ENCODE measurements around the gene KLF4.
"Not testable (repeated sequence)": the region's sequence is repeated elsewhere in the genome, so short reads cannot be mapped to it uniquely, and the experiment has no call there.

The KLF4 gene

GRCh38 chr9:107489687-107490605, at the start of gene KLF4:
Gene KLF4, minus strand, starts transcription at chr9:107489769. Its CDS starts 597 bp downstream, at chr9:107489172.
- peak; percentile 48 for DNase-seq

DNA sequence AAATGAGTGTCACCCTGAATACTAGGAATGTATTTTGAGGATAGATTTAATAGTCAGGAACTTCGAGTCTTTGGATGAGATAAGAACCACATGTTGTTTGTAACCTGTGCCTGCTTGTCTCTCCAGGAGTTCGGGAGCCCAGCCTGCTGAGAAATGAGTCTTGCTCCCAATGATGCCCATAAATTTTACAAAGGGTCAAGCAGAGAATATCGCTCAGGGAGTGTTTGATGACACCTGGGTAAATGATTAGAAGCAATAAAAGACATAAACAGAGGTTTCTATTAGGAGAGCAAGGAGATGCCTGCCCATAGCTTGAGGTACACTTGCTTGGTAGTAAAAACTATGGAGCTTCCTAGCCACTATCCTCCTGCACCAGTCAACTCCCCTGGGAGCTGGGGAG, 46.9 kb upstream of the KLF4 start:
- no peak for DNase-seq

DNA sequence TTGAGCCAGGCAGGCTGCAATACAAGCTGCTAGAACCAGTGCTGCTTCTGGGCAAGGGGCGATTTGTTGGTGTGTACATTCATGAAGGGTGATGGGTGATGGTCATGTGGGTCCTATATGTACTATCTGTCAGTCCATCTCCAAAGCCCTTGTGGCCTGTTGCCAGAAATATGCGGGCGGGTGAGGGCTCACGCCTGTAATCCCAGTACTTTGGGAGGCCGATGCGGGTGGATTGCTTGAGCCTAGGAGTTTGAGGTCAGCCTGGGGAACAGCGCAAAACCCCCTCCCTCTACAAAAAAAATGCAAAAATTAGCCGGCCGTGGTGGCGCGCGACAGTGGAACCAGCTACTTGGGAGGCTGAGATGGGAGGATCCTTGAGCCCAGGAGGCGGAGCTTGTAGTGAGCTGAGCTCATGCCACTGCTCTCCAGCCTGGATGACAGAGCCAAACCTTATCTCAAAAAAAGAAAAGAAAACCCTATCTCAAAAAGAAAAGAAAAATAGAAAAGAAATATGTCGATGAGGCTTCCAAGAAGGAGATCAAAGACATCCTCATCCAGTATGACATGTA, 45.0 kb upstream of the KLF4 start:
- DNase-seq: no peak

- DNase-seq: no peak
Measured at GRCh38 chr9:107530679-107531078, 41.1 kb upstream of the KLF4 start.

- DNase-seq: no peak
Measured at GRCh38 chr9:107528686-107529085, 39.1 kb upstream of the KLF4 start.

GRCh38 chr9:107523539-107523938, 34.0 kb upstream of the KLF4 start:
- DNase-seq: no peak

DNA sequence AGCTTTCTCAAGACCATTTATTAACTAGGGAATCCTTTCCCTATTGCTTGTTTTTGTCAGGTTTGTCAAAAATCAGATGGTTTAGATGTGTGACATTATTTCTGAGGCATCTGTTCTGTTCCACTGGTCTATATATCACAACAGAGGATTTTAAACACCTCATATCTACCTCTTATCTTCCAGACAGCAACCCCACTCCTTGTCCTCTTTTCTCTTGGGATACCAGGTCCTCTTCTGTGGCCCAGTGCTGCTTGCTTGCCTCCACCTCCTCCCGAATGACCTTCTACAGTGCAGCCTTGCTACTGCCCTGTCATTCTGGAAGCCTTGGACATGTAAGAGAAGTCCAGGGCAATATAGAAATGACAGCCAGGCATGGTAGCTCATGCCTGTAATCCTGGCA, 30.6 kb upstream of the KLF4 start:
- DNase-seq: no peak

- no peak for DNase-seq
Measured at GRCh38 chr9:107518037-107518807, 28.7 kb upstream of the KLF4 start.

GRCh38 chr9:107513464-107514100, 24.0 kb upstream of the KLF4 start:
- DNase-seq: no peak

- no peak for DNase-seq
Measured at GRCh38 chr9:107504585-107505455, 15.3 kb upstream of the KLF4 start.

GRCh38 chr9:107502464-107502863, 12.9 kb upstream of the KLF4 start:
- no peak for DNase-seq

DNA sequence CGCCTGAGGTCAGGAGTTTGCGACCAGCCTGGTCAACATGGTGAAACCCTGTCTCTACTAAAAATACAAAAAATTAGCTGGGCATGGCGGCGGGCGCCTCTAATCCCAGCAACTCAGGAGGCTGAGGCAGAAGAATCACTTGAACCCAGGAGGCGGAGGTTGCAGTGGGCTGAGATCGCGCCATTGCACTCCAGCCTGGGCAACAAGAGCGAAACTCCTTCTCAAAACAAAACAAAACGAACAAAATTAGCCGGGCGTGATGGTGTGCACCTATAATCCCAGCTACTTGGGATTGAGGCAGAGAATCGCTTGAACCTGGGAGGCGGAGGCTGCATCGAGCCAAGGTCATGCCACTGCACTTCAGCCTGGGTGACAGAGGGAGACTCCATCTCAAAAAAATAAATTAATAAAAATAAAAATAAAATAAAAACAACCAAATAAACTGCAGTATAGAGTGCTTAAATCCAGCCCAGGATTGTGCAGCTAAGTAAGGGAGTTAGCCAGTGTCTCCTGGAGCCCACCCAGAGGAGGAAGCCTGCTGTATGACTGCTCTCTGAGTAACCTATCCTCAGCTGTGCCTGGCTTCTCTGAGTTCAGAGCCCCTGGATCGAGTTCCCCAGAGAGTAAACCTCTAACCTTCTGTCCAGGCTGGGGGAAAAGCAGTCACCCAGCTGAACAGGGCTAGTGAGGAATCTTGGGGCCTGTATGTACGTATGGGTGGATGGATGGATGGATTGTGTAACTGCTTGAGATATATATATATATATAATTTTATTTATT, 11.0 kb upstream of the KLF4 start:
- DNase-seq: not testable (repeated sequence)

DNA sequence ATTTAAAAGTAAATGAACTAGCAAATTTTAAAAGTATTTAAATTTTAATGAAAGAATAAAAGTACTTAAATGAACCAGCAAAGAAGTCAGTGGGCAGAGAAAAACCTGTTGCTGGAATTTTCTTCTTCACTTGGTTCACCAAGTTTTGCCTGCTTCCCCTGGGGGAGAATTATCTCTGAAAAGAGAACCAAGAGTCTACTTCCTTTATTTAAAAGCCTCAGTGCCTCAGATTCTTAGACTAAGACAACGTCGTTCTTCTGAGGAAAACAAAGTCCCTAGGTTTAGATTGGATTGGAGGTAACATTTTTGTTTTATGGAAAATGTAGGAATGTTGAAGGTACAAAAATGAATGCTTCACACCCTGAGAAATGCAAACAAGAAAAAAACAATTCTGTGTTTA, 7.4 kb upstream of the KLF4 start:
- DNase-seq: no peak

DNA sequence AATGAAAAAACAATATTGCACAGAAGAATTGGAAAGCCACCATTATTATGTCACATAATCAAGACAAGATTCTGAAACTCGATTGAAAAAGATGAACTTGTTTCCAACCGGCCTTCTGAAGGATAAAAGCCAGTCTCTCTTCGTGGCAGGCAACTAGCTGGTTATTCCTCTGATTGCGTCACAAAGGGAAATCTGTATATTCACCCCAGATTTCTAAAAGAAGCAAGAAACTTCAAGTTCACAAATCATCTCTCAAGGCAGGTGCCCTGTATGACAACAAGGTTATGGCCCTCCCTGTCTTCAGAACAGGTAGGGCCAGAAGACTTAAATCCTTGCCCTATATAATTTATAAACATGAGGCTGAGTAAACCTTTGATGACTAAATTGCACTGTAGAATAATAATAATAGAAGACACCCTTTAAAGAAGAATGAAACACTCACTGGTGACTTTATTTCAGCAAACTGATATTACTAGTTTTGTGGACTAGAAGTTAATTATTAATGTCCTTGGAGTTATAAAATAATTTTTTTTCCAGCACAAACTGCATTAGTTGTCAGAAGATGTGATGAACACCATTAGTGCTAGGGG, 2.9 kb upstream of the KLF4 start:
- no peak for DNase-seq

DNA sequence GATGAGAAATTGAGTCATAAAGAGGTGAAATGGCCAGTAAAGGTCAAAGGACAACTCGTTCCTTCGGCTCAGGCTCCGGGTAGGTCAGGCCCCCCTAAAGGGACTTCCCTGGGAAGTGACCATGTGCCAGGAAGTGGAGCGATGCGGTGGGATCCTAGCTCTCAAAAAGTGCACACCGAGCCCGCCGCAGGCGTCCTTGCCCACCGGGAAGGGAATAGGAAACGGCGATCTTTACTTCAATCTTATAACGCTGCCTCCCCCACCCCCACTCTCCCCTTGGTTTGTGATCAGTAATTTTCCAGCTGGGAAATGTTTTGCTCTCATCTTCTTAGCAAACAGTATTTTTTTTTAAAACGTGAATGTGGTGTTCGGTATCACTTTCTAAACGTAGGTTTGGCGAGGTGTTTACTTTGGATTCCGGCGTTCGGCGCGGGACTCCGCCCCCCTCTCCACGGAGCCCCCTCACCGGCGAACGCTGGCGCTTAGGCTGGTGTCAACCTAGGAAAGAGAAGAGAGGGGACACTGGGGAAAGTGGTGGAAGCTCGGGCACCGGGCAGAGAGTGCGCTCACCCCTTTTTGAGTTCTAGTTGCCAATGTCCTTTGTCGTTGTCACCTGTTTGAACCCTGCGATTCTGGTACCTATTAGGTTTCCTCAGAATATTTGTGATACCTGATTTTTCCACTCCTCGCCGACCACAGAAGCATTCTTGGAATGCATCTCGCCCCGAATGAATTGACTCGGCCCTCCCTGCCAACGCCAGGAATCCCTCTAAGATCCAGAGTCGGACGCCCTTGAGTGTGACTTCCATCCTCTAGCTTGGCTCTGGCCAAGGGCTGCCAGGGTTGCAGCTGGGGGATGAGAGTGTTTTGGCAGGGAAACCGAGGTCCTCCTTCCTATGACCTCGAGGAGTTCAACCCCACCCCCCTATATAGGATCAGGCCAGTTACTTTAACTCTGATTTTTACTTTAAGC, 1.8 kb upstream of the KLF4 start:
- no peak for DNase-seq

- DNase-seq: not testable (repeated sequence)
Measured at GRCh38 chr9:107490606-107490970, 1.0 kb upstream of the KLF4 start.

DNA sequence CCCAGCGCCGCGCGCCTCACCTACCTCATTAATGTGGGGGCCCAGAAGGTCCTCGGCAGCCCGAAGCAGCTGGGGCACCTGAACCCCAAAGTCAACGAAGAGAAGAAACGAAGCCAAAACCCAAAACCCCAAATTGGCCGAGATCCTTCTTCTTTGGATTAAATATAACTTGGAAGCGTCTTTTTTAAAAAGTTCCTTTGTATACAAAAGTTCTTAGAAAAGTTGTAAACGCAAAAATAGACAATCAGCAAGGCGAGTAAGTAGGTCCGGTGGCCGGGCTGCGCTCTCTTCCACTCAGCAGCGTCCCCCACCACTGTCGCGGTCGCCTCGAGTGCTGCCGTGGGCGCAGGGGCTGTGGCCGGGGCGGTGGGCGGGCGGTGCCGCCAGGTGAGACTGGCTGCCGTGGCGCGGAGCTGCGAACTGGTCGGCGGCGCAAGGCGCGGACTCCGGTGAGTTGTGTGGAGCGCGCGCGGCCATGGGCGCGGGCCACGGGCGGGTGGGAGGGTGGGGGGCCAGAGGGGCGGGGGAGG, 360 bp downstream of the KLF4 start:
- DNase-seq: no peak

DNA sequence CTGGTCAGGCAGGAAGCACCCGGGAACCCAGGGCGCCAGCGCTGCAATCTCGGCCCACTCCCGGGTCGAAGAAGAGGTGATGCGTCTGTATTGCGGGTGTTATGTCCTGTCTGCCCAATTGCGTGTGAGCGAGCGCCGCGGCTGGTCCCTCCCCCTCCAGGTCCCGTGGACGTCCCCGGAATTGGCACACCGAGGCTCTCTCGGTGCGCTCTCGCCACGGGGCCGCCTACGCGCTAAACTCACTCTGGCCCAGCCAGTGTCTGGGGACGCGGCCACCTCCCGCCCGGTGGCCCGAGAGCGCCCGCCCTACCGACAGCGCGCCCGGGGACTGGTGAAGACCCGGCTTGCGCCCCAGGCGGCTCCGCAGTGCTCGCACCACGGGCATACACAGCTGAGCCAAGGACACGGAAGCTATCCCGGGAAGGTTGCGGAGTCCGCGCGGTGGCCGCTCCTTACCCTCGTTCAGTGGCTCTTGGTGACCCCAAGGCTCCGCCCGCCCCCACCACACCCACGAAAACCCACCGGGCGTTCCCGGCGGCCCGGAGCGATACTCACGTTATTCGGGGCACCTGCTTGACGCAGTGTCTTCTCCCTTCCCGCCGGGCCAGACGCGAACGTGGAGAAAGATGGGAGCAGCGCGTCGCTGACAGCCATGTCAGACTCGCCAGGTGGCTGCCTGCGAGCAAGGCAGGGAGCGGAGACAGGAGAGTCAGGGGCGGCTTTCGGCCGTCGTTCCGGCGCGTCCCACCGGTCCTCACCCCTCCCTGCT, 1.0 kb downstream of the KLF4 start:
- peak; percentile 4 for DNase-seq
